ENCODE results near the gene CCT6B.

GRCh38 chr17:35006345-35006744, 45.1 kb upstream of the CCT6B start:
- no peak for TF ChIP-seq CTCF (IDR thresholded peaks at IDR 0.05)
- TF ChIP-seq POLR2A (IDR thresholded peaks at IDR 0.05) = no peak

Measured in testis (tissue), 2 donors.